HL-60 (cell line): Measurements from ENCODE around the gene PRPF39.

Experiments used
- GABPA ChIP-seq: IDR thresholded peaks from 2 replicates; pipeline ENCODE4 v1.6.1; 2012; ENCODE audit warnings: low read depth
- POLR2AphosphoS5 ChIP-seq: IDR thresholded peaks from 2 replicates; pipeline ENCODE4 v1.6.1; 2012; ENCODE audit warnings: low read depth
- SPI1 ChIP-seq: IDR thresholded peaks from 2 replicates; pipeline ENCODE4 v1.6.1; 2012; ENCODE audit warnings: low read depth, mild to moderate bottlenecking, borderline replicate concordance
- TF ChIP-seq, protein P1 (sequence below): IDR thresholded peaks from one replicate; pipeline ENCODE4 v1.5.1; 2011; ENCODE audit warnings: low read length, control low read depth, inconsistent platforms; ENCODE audit not compliant: insufficient read depth

DNA sequence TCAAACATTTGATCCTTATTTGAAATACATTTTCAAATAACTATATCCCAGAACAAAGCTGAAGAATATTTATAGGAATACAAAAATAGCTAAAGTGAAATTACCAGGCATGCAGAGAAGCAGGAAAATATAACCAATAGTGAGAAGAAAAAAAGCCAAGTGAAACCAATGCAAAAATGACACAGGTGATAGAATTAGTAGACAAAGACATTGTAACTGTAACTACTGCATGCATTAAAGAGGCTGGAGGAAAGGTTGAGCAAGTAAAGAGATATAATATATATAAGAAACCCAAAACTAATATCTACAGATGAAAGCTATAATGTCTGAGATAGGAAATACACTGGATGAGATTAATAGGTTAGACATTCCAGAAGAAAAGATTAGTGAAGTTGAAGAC lies 49.2 kb upstream of the PRPF39 start:
- TF ChIP-seq, protein P1, sequence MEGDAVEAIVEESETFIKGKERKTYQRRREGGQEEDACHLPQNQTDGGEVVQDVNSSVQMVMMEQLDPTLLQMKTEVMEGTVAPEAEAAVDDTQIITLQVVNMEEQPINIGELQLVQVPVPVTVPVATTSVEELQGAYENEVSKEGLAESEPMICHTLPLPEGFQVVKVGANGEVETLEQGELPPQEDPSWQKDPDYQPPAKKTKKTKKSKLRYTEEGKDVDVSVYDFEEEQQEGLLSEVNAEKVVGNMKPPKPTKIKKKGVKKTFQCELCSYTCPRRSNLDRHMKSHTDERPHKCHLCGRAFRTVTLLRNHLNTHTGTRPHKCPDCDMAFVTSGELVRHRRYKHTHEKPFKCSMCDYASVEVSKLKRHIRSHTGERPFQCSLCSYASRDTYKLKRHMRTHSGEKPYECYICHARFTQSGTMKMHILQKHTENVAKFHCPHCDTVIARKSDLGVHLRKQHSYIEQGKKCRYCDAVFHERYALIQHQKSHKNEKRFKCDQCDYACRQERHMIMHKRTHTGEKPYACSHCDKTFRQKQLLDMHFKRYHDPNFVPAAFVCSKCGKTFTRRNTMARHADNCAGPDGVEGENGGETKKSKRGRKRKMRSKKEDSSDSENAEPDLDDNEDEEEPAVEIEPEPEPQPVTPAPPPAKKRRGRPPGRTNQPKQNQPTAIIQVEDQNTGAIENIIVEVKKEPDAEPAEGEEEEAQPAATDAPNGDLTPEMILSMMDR: no peak
- TF ChIP-seq POLR2AphosphoS5 (no peak), GABPA (no peak), SPI1 (no peak)
